MCF 10A (cell line): Measurements from ENCODE around the gene PLEKHA3. TPM values are rescaled to one million over a fixed set of nuclear protein-coding genes. Genes with fewer than 3 reads are reported as not detected.

Source experiments
- BruUV-seq: library from RNA; stranded (reverse); fragments of 400-500 nt; replicated peaks from 2 replicates; lab custom pipeline; 2021; lab: Mats Ljungman, UMichigan
- CTCF ChIA-PET: fragments of 300-600 bp; sonication (Branson Sonifier 250); formaldehyde crosslinking; extraction: SDS; loops from one replicate; lab custom pipeline; 2021; ENCODE audit warnings: antibody characterized with exemption, inconsistent platforms; lab: Yijun Ruan, JAX
- POLR2A ChIA-PET: fragments of 300-600, 350-650 bp; sonication (Branson Sonifier 250); formaldehyde crosslinking; extraction: SDS; loops from one replicate; lab custom pipeline; 2020; ENCODE audit warnings: antibody characterized with exemption, inconsistent platforms; lab: Yijun Ruan, JAX
- DNase-seq: peaks from one replicate; pipeline ENCODE4 v3.0.0-alpha.2; 2018; ENCODE audit not compliant: unreplicated experiment
- H3K27ac Mint-ChIP-seq: one replicate; pipeline ENCODE4 v1.8.0; 2022; ENCODE audit warnings: mild to moderate bottlenecking, low read depth, mixed read lengths; ENCODE audit not compliant: unreplicated experiment
- H3K27me3 Mint-ChIP-seq: one replicate; pipeline ENCODE4 v1.8.0; 2022; ENCODE audit warnings: mixed read lengths; ENCODE audit not compliant: insufficient read depth, unreplicated experiment
- H3K36me3 Mint-ChIP-seq: one replicate; pipeline ENCODE4 v1.8.0; 2022; ENCODE audit warnings: mild to moderate bottlenecking, moderate library complexity, mixed read lengths; ENCODE audit not compliant: insufficient read depth, unreplicated experiment
- H3K4me1 Mint-ChIP-seq: one replicate; pipeline ENCODE4 v1.8.0; 2022; ENCODE audit warnings: mixed read lengths; ENCODE audit not compliant: insufficient read depth, unreplicated experiment
- H3K4me3 Mint-ChIP-seq: one replicate; pipeline ENCODE4 v1.8.0; 2022; ENCODE audit warnings: mild to moderate bottlenecking, moderate library complexity, mixed read lengths; ENCODE audit not compliant: unreplicated experiment
- H3K9me3 Mint-ChIP-seq: one replicate; pipeline ENCODE4 v1.8.0; 2022; ENCODE audit warnings: mixed read lengths; ENCODE audit not compliant: unreplicated experiment
- CTCF ChIP-seq: fragments of 200-600 bp; IDR thresholded peaks from one replicate; pipeline ENCODE4 v1.8.0; 2022; ENCODE audit warnings: antibody characterized with exemption, mild to moderate bottlenecking; ENCODE audit not compliant: unreplicated experiment
- intact Hi-C: fragments of 100-400 bp; cut with micrococcal nuclease; formaldehyde crosslinking; loops from 2 replicates; pipeline ENCODE4 v1.14.1; 2022
- total RNA-seq: library from RNA; stranded (reverse); gene quantifications from 2 replicates; pipeline ENCODE4 v1.2.3, GENCODE V29; 2022

The PLEKHA3 gene
- total RNA-seq, 1 experiment from 2014 or later: 29.8 TPM

- Mint-ChIP-seq H3K36me3 (peaks cover 22% of the 10 kb centered on the region), H3K27me3 (no peaks in the 10 kb centered on the region), H3K4me3 (no peak overlapping the region), H3K4me1 (no peaks in the 10 kb centered on the region), H3K9me3 (no peaks in the 10 kb centered on the region), H3K27ac (no peak overlapping the region)
- no peak for TF ChIP-seq CTCF
- DNase-seq: peak; percentile 66
- POLR2A ChIA-PET: no interaction called here
- CTCF ChIA-PET: interaction anchor here (0.7 kb wide), 1 partner anchor 42 kb away, joined by 10 read pairs; no protein-coding TSS in a partner anchor
- no TSS peak for BruUV-seq
- intact Hi-C loops: no loop called here
These were observed 34.4 kb downstream of the PLEKHA3 start for GRCh38 chr2:178514664-178515063.

- TF ChIP-seq CTCF: no peak
- Mint-ChIP-seq H3K9me3 (no peaks in the 10 kb centered on the region), H3K27me3 (no peaks in the 10 kb centered on the region), H3K4me3 (no peak overlapping the region), H3K27ac (no peak overlapping the region), H3K4me1 (no peaks in the 10 kb centered on the region), H3K36me3 (peaks cover 17% of the 10 kb centered on the region)
- CTCF ChIA-PET: interaction anchor here (0.6 to 1.2 kb wide), 3 partner anchors 9 to 285 kb away, joined by 3 to 5 read pairs (median 4); no protein-coding TSS in a partner anchor
- POLR2A ChIA-PET: interaction anchor here (0.7 to 1.1 kb wide), 2 partner anchors 9 to 11 kb away, joined by 4 read pairs; no protein-coding TSS in a partner anchor
- intact Hi-C loops: no loop called here
- DNase-seq: no peak
- no TSS peak for BruUV-seq
These were observed 37.2 kb downstream of the PLEKHA3 start for GRCh38 chr2:178517496-178517895.

- no peak for TF ChIP-seq CTCF
- Mint-ChIP-seq H3K4me3 (no peak overlapping the region), H3K27me3 (no peaks in the 10 kb centered on the region), H3K4me1 (no peaks in the 10 kb centered on the region), H3K9me3 (no peaks in the 10 kb centered on the region), H3K27ac (no peak overlapping the region), H3K36me3 (peaks cover 20% of the 10 kb centered on the region)
- no TSS peak for BruUV-seq
- ChIA-PET POLR2A (no interaction called here), CTCF (interaction anchor here (0.6 to 2.4 kb wide), 6 partner anchors 8 to 1494 kb away, joined by 3 to 17 read pairs (median 3); no protein-coding TSS in a partner anchor)
- DNase-seq: no peak
- intact Hi-C loops: loop anchor here (5.0 kb wide), 1 partner anchor 409 kb away; the partner anchor contains the start of gene RBM45
These were observed 41.3 kb downstream of the PLEKHA3 start for GRCh38 chr2:178521304-178522150.
